IgD-negative memory B cell (primary cell): ENCODE data around the gene SLX9. TPM values are rescaled to one million over a fixed set of nuclear protein-coding genes. Genes with fewer than 3 reads are reported as not detected.

Experiments used
- H3K27ac Mint-ChIP-seq, 3 donors: one replicate each; pipeline ENCODE4 v1.8.0; 2020 to 2022; ENCODE audit warnings: mild to moderate bottlenecking in 3 of 3, mixed read lengths in 3 of 3, moderate library complexity in 1 of 3
- H3K27me3 Mint-ChIP-seq: one replicate; pipeline ENCODE4 v1.8.0; 2021; ENCODE audit warnings: mixed read lengths
- H3K36me3 Mint-ChIP-seq: one replicate; pipeline ENCODE4 v1.8.0; 2020; ENCODE audit warnings: mild to moderate bottlenecking, mixed read lengths
- H3K4me1 Mint-ChIP-seq, 3 donors: one replicate each; pipeline ENCODE4 v1.8.0; 2020 to 2022; ENCODE audit warnings: mixed read lengths in 3 of 3, mild to moderate bottlenecking in 1 of 3
- H3K4me3 Mint-ChIP-seq, 4 donors: one replicate each; pipeline ENCODE4 v1.8.0; 2020 to 2022; ENCODE audit warnings: mild to moderate bottlenecking in 4 of 4, mixed read lengths in 4 of 4, moderate library complexity in 3 of 4
- H3K9me3 Mint-ChIP-seq, 3 donors: one replicate each; pipeline ENCODE4 v1.8.0; 2020 to 2021; ENCODE audit warnings: mixed read lengths in 3 of 3, mild to moderate bottlenecking in 1 of 3
- polyA plus RNA-seq: library from polyadenylated mRNA; unstranded; fragments of 300-500 nt; fragmentation: Illumina TruSeq; gene quantifications from one replicate; pipeline ENCODE4 v1.2.3, GENCODE V29; 2021

SLX9 gene
- polyA plus RNA-seq, 1 donor from 2014 or later, result 12.3 TPM

DNA sequence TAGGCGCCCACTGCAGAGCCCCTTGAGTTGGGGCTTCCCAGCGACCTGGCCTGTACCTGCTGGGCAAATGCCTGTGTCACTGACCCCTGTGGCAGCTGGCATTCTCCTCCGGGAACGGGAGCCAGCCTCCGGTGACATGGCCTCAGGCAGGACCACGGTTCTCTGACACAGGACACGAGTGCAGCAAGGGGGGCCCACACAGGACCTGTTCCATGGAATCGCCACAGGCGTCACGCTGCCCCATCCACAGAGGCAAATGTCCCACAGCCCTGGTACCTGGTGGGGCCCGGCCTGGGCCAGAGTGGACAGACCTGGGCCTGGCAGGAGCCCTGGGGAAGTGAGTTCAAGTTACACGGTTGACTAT lies 21.7 kb upstream of the SLX9 start:
- peaks cover 2% of the 10 kb centered on the region for H3K36me3 Mint-ChIP-seq
- H3K9me3 Mint-ChIP-seq, result no peaks in the 10 kb centered on the region
- H3K27ac Mint-ChIP-seq, result peak overlapping the region in 1 of 3 donors; percentile 40
- no peaks in the 10 kb centered on the region for H3K27me3 Mint-ChIP-seq
- H3K4me3 Mint-ChIP-seq, result peak overlapping the region; percentile 79 to 90 (median 82)
- H3K4me1 Mint-ChIP-seq, result peaks cover 31 to 57% (median 50%) of the 10 kb centered on the region in 3 donors

DNA sequence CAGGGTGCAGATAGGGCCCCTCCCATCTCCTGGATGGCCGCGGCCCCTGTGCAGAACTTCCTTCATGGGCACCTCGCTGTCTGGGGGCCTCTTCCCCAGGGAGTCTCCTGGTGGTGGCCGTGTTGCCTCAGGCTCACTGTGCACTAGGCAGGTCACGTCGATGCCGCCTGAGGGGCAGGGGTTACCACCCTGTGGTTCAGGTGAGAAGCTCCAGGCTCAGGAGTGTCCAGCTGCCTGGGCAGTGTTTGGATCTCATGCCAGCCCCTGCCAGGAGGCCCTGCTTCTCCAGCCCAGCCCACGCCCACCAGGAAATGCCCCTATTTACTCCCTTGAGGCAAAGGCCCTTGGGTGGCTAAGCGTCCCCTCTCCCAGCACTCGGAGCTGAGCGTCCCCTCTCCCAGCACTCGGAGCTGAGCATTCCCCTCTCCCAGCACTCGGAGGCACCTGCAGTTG lies 21.2 kb upstream of the SLX9 start:
- Mint-ChIP-seq H3K4me1 (peaks cover 34 to 61% (median 51%) of the 10 kb centered on the region in 3 donors), H3K27ac (peak overlapping the region in 1 of 3 donors; percentile 40), H3K4me3 (peak overlapping the region; percentile 79 to 90 (median 82)), H3K27me3 (no peaks in the 10 kb centered on the region), H3K36me3 (peaks cover 2% of the 10 kb centered on the region), H3K9me3 (no peaks in the 10 kb centered on the region)

DNA sequence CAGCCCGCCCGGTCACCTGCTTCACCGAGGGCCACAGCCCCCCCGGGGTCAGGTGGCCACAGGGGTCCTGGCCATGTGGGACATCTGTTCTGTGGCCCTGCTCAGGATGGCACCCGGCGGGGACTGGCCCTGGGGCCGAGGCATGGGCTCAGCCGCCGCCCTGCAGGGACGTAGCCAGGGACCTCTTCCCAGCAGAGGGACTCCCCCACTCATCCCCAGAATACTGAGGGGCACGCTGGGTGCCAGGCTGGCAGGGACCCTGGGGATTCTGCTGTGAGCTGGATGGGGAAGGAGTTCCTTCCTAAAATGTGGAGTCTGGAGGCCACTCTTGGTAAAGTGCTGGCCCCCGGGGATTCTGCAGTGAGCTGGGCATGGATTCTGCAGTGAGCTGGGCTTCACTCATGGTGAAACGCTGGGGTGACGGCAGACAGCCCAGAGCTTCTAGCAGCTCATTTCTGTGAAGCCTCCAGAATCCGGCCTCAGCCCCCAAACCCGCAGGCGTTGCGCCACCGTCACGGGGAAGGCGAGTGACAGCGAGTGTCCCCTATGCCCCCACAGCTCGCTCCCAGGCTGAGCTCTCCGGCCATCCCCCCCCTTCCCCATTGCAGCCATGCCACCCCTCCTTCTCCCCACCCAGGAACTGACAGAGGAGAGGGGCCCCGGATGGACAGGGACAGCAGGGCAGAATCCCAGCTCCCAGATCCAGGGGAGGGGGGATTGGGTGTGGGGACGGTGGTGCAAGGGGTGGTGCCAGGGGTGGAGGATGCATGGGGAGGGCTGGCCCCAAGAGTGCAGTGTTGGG lies 20.5 kb upstream of the SLX9 start:
- Mint-ChIP-seq H3K36me3 (peaks cover 2% of the 10 kb centered on the region), H3K27ac (peak overlapping the region in 2 of 3 donors; percentile 31 to 86), H3K4me1 (peaks cover 39 to 63% (median 53%) of the 10 kb centered on the region in 3 donors), H3K4me3 (peak overlapping the region; percentile 83 to 100 (median 98)), H3K27me3 (no peaks in the 10 kb centered on the region), H3K9me3 (no peaks in the 10 kb centered on the region)

DNA sequence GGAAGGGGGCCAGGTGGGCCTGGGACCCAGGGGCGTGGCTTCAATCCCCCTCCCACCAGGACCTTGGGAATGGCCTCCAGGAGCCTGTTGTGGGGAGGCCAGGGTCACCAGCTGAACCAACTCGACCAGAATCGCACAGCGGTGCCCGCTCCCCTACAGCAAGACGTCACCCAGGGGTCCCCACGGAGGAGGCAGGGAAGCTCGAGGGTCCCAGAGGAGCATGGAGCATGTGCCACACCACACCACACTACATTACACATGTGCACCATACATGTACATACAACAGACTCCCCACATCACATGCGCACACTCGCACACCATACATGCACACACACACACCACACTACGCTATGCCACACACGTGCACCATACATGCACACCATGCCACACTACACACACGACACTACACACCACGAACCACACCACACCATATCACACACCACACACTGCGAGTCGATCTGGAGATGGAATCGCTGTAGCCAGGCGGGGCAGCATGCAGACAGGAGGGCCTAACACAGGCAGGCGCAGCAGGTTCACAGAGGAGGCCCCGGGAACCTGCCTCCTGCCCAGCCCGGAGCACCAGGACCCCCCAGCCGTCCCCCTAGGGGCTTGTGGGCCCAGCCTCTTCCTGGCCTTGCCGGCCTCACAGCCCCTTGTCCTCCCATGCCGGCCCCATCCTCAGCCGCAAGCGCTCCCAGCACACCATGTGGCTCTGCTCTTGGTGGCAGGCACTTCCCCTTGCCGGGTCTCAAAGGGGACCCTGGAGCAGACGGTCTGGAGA lies 19.7 kb upstream of the SLX9 start:
- H3K36me3 Mint-ChIP-seq, result peaks cover 2% of the 10 kb centered on the region
- no peaks in the 10 kb centered on the region for H3K27me3 Mint-ChIP-seq
- H3K4me1 Mint-ChIP-seq, result peaks cover 43 to 68% (median 57%) of the 10 kb centered on the region in 3 donors
- peak overlapping the region; percentile 83 to 100 (median 98) for H3K4me3 Mint-ChIP-seq
- peak overlapping the region in 2 of 3 donors; percentile 83 to 93 for H3K27ac Mint-ChIP-seq
- no peaks in the 10 kb centered on the region for H3K9me3 Mint-ChIP-seq

DNA sequence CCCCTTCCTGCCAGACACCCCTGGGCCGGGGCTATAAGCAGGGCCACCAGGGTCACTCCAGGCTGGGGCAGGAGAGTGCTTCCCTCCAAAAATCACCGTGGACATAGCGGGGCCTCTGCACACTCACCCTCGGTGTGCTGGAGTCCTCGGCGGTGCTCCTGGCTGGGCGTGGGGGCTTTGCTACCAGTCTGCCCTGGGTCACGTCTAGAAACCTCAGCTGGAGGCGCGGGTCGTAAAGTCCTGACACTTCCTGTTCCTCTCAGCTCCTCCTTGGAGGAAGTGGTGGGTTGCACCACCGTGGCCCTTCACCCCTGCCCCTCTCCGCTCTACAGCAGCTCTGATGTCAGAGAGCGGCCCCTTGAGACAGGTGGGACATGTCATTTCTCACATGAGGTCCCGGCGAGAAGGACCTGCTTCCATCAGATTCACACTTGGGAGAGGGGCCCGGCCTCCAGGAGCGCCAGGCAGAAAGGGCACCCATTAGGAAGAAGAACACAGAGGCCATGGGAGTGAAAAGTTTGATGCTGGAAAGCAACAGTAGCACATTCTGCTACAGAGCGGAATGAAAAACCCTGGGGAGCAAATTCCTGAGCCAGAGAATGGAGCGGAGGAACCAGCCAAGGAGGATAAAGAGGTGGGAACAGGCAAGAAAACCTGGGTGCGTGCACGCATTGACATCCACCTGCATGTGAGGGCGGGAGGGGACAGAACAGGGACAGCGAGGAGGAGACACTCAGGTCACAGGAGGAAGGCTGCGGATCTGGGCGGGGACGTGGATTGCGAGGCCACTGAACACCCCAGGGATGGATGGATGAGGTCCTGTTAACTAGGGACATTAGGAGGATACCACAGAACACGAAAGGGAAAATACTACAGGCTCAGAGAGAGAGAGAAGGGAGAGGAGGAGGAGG lies 18.9 kb upstream of the SLX9 start, which contains the start of gene ITGB2:
ITGB2 (minus strand) TSS at position 206 of the 911 bp plus-strand sequence. CDS start 10,117 bp downstream, outside the sequence.
- Mint-ChIP-seq H3K4me3 (peak within 1 kb of the TSS; percentile 83 to 100 (median 98)), H3K27me3 (no peaks in the 10 kb centered on the region), H3K4me1 (peaks cover 43 to 70% (median 57%) of the 10 kb centered on the region in 3 donors), H3K27ac (peak within 1 kb of the TSS; percentile 83 to 93 (median 92)), H3K9me3 (no peaks in the 10 kb centered on the region), H3K36me3 (peaks cover 2% of the 10 kb centered on the region)

DNA sequence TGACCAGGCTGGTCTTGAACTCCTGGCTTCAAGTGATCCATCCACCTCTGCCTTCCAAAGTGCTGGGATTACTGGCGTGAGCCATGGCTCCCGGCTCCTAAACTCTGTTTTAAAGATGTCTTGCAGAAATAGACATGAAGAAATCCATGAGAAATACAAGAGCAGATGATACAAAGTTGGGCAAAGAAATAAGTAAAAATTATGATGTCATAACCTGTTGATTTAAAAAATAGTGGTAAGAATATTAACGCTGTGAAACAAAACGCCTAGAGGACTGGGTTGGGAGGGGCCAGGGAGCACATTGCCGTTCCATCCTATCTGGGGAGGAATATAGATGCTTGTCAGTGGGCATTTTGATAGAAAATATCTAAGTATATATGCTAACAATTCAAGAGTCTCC lies 17.9 kb upstream of the SLX9 start:
- Mint-ChIP-seq H3K4me3 (peak overlapping the region; percentile 73 to 96 (median 81)), H3K27me3 (no peaks in the 10 kb centered on the region), H3K9me3 (no peaks in the 10 kb centered on the region), H3K36me3 (peaks cover 2% of the 10 kb centered on the region), H3K27ac (peak overlapping the region in 2 of 3 donors; percentile 92 to 93), H3K4me1 (peaks cover 50 to 73% (median 63%) of the 10 kb centered on the region in 3 donors)

DNA sequence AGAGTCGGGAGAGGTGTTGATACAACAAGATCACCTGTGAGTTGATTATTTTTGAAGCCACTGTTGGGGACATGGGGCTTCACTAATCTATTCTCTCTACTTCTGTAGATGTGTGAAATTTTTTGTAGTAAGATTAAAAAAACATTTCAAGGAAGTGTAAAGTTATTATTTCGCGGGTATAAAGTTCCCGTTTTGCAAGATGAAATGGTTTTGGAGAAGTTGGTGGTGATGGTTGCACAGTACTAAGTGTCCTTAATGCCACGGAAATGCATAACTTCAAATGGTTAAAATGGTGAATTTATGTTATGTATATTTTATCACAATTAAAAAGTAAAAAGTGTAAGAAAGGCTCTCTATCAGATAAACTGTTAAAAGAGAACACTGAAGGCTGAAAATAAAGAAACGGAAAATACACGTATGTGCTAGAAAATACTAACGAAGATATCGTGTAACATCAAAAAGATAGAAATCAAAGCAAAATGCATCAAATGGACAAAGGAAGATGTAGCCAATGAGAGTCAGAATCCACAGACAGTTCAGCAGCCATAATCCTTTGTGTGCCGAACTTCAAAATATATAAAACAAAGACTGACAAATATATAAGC lies 16.2 kb upstream of the SLX9 start:
- peak overlapping the region in 2 of 3 donors; percentile 77 to 92 for H3K27ac Mint-ChIP-seq
- peaks cover 2% of the 10 kb centered on the region for H3K36me3 Mint-ChIP-seq
- H3K4me3 Mint-ChIP-seq, result peak overlapping the region in 3 of 4 donors; percentile 6 to 83 (median 72)
- no peaks in the 10 kb centered on the region for H3K27me3 Mint-ChIP-seq
- no peaks in the 10 kb centered on the region for H3K9me3 Mint-ChIP-seq
- H3K4me1 Mint-ChIP-seq, result peaks cover 46 to 68% (median 59%) of the 10 kb centered on the region in 3 donors

DNA sequence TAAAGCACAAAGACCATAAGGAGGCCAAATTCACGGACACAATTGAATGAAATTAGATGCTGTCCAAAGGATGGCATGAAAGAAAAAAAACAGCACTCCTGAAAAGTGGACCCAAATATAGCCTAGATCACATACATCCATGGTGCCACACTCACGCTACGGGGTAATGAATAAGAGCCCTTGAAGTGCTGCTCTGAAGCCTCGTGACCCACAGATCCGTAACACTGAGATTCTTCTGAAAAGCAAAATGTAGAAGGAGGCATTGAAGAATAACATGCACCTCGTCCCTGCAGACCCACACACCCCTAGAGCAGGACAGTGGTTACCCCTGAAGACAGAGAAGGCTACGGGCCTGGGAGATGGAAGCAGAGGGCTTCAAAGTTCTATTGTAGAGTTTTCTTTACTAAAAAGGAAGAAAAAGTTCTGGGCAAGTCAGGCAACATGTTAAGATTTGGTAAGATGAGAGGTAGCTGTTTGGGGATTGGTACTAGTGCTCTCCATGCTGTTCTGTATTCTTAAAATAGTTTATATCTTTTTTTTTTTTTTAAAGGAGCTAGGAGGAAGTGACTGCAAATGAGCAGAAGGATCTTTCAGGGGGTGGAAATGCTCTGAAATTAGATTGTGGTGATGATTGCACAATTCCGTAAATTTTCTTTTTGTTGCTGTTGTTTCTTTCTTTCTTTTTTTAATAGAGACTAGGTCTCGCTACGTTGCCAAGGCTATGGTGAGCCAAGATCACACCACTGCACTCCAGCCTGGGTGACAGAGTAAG lies 15.0 kb upstream of the SLX9 start:
- Mint-ChIP-seq H3K36me3 (peaks cover 2% of the 10 kb centered on the region), H3K9me3 (peaks cover 0 to 2% (median 0%) of the 10 kb centered on the region in 3 donors), H3K4me3 (peak overlapping the region; percentile 19 to 83 (median 56)), H3K27ac (peak overlapping the region; percentile 73 to 88 (median 77)), H3K4me1 (peaks cover 46 to 68% (median 63%) of the 10 kb centered on the region in 3 donors), H3K27me3 (no peaks in the 10 kb centered on the region)

DNA sequence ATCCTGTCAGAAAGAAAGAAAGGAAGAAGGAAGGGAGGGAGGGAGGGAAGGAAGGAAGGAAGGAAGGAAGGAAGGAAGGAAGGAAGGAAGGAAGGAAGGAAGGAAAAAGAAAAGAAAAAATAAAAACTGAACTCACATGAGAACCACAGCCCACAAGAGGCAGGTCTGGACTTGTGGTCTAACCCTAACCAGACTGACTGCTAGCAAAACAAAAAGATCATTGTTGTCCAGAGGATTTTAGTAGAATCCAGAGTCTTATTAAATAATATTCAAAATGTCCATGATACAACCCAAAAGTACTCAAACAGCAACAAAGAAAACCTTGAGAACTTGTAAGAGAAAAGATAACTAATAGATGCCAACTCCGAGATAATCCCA lies 14.5 kb upstream of the SLX9 start:
- Mint-ChIP-seq H3K9me3 (peaks cover 0 to 2% (median 0%) of the 10 kb centered on the region in 3 donors), H3K4me3 (peak overlapping the region in 3 of 4 donors; percentile 19 to 83 (median 69)), H3K27ac (peak overlapping the region; percentile 77 to 90 (median 88)), H3K36me3 (peaks cover 2% of the 10 kb centered on the region), H3K27me3 (no peaks in the 10 kb centered on the region), H3K4me1 (peaks cover 47 to 71% (median 66%) of the 10 kb centered on the region in 3 donors)

DNA sequence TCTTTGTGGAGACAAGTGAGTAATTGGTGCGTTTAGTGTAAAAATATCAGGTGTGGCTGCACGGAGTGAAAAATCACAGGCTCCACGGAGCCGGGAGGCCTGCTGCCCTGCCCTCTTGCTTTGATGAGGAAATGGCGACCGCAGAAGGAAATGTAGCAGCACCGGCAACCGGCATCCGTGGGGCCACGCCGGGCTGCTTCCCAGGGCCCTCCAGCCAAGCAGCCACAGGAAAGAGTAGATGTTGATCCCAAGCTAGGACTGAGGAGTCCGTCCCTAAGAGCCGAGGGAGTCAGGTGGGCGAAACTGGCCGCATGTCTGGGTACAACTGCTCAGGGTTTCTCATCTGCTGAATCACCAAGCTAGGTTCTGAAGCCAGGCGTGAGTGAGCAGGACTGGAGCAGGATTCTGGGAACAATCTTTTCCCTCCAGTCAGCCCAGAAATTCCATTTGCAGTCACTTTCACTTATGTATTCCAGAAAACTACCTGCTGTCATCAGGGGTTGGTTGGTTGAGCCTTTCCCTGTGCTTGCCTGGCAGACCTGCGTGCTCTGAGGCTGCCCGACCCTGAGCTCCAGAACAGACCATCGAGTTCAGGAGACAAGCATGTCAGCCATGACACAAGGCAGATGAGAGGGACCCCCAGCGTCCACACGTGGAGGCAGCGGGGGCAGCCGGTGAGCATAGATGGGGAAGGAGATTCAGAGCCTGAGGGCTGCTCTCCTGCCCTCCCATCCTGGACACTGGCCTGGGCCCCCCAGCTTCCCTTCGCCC lies 13.3 kb upstream of the SLX9 start:
- Mint-ChIP-seq H3K9me3 (peaks cover 0 to 2% (median 0%) of the 10 kb centered on the region in 3 donors), H3K27me3 (no peaks in the 10 kb centered on the region), H3K4me3 (peak overlapping the region; percentile 83 to 96 (median 95)), H3K36me3 (no peaks in the 10 kb centered on the region), H3K4me1 (peaks cover 51 to 71% (median 68%) of the 10 kb centered on the region in 3 donors), H3K27ac (peak overlapping the region; percentile 90 to 97 (median 93))

DNA sequence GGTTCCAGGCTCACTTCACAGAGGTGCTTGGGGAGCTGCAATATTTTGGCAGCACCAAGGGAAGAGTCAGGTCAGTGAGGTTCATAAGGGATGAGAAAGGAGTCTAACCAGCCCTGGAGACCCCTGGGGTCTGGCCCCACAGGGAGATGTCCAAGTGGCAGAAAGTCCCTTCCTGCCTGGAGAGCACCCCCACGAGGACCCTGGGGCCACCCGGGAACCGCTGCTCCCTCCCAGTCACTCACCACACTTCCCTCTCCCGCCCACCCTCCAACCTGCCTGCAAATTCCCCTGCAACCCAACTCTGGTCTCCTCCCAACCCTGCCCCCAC lies 12.6 kb upstream of the SLX9 start:
- no peaks in the 10 kb centered on the region for H3K36me3 Mint-ChIP-seq
- peaks cover 47 to 66% (median 65%) of the 10 kb centered on the region in 3 donors for H3K4me1 Mint-ChIP-seq
- peak overlapping the region; percentile 83 to 96 (median 95) for H3K4me3 Mint-ChIP-seq
- peak overlapping the region; percentile 90 to 97 (median 93) for H3K27ac Mint-ChIP-seq
- no peaks in the 10 kb centered on the region for H3K27me3 Mint-ChIP-seq
- H3K9me3 Mint-ChIP-seq, result peaks cover 0 to 2% (median 0%) of the 10 kb centered on the region in 3 donors

DNA sequence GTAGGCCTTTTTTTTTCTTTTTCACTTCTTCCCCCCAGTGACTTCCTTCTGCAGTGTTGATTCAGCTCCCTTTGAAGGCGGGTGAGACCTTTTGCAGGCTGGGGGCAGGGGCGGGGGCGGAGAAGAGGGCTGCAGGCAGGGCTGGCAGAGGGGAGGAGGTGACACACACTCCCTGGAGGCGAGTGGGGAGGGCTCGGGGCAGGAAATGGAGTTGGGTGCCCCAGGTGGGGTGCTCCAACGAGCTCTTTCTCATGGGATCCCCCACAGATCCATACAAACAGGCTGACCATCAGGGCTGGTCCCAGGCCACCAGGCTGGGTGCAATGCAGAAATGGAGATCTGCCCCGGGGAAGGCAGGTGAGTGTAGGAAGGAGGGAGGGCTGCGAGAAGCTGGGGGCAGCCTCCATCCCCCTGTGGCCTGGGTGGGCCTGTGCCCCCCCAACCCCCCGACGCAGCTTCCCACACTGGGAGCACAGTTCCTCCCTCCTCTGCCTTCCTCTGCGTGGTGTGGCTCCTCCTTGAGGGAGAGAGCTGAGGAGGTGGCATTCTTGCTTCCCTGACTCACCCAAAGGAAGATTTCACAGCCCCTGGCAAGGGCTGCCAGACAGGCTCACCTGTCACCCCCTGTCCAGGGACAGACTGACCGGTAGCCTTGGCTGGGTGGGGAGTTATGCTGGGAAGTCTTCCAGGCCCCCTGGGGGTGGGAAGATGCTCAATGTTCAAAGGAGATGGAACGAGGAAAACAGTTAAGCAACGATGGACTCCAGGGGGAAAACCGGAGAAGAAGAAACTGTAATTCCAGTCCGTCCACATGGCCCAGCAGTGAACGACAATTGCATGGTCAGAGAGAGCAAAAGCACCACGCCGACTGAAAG lies 12.0 kb upstream of the SLX9 start:
- H3K4me3 Mint-ChIP-seq, result peak overlapping the region; percentile 83 to 96 (median 95)
- no peaks in the 10 kb centered on the region for H3K36me3 Mint-ChIP-seq
- no peaks in the 10 kb centered on the region for H3K27me3 Mint-ChIP-seq
- H3K4me1 Mint-ChIP-seq, result peaks cover 46 to 63% (median 63%) of the 10 kb centered on the region in 3 donors
- peak overlapping the region; percentile 90 to 97 (median 93) for H3K27ac Mint-ChIP-seq
- peaks cover 0 to 2% (median 0%) of the 10 kb centered on the region in 3 donors for H3K9me3 Mint-ChIP-seq
